Left lobe of liver (tissue), 2 donors: Measurements from ENCODE around the gene EDN3. TPM values are rescaled to one million over a fixed set of nuclear protein-coding genes. Genes with fewer than 3 reads are reported as not detected.

Experiments
- ATAC-seq: fragments of 200-7000 bp; cut with Tn5 transposase; one replicate; pipeline ENCODE4 v1.9.1; 2020; ENCODE audit warnings: mild to moderate bottlenecking, moderate library complexity
- DNase-seq: peaks from one replicate; pipeline ENCODE4 v3.0.0-alpha.2; 2020; ENCODE audit warnings: low spot score
- total RNA-seq: library from RNA; stranded (reverse); gene quantifications from one replicate; pipeline ENCODE4 v1.2.1, GENCODE V29; 2021
- donor health status: DM: no; HTN: no; CAD: no; lungs with moderate emphysema.
- donor health status: DM: no; HTN: yes; CAD: no.

EDN3 gene
- total RNA-seq, 1 donor from 2014 or later: not detected

GRCh38 chr20:59360934-59361333, 60.5 kb downstream of the EDN3 start:
- DNase-seq (no peak), ATAC-seq (no peak)

DNA sequence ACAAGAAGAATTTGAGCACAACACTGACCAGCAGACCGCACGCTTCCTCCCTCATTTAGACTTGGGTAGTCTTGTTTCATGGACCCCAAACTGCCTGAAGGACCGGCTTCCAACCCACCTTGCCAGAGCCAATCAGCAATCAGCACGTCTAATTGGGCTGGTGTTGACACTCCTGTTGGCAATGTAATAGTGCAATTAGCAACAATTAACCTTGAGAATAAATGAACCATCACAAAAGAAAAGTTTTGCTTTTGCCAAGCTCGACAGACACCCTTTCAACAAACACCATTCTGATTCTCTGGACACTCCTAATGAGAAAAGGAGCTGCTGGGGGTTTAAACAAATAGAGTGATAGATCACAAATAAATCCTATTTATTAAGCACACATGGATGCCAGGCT, 61.0 kb downstream of the EDN3 start:
- no peak for ATAC-seq
- no peak for DNase-seq

DNA sequence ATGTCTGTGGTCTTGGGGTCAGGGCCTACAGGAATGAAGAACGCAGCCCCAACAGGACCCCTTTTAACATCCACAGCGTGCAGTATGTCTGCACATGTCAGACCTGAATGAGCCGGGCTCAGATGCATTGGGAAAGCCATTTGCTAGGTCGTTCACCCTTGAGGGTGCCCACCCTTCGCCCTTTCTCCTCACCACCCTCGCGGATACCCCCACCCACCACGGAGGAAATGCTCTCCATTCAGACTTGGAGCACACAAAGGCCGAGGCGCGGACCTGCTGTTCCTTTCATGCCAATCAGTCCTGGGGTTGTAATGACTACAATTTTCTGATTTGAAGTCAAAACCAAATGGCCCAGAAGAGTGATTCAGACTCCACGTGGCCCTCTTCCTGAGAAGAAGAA, 62.7 kb downstream of the EDN3 start:
- no peak for DNase-seq
- no peak for ATAC-seq

GRCh38 chr20:59364611-59365010, 64.2 kb downstream of the EDN3 start:
- ATAC-seq (no peak), DNase-seq (no peak)

DNA sequence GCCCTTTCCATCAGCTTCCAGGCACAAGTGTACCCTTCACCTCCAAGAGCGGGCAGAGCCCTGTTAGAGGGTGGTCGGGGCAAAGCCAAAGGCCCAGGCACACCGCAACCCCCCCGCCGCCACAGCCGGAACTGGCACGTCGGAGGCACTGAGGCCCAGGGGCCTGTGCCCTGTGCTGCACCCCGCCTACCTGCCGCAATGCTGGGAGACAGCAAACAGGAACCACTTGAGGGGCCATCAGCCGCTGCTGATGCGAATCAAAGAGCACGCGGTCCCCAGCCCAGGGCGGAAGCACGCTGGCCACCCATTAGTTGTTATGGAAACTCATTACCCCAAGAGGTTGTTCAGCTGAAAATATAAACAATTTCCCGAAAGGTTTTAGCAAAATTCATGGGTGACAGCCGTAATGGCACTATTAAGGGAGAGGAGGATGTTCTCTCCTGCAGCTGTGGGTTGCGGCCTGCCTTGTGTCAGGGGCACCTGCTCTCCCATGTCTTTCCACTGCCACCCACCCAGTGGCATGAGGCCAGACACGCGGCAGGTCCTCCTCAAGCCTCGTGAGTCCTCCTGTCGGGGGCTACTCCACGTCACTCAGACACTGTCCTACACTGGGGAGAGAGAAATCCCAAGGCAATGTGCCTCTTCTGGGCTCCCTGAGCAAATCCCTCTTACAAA, 65.3 kb downstream of the EDN3 start:
- ATAC-seq (no peak), DNase-seq (no peak)

GRCh38 chr20:59371431-59371830, 71.0 kb downstream of the EDN3 start:
- ATAC-seq (peak; percentile 17), DNase-seq (no peak)

DNA sequence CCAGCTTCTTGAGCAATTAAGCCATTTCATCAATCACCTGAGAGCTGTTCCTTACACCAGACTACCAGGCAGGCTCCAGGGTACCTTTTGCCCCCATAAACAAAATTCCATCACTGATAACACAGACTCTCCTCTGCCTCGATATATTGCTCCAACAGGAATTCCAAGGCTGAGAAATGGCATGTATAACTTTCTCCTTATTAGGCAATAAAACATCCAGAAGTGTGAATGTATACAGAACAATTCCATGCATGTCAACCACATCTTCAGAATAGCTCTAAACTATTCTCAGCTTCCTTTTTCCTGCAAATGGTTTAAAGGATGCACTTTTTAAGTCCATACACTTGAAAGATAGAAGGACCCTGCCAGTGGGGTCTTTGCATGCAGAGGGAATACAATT, 73.8 kb downstream of the EDN3 start:
- no peak for ATAC-seq
- DNase-seq: no peak

DNA sequence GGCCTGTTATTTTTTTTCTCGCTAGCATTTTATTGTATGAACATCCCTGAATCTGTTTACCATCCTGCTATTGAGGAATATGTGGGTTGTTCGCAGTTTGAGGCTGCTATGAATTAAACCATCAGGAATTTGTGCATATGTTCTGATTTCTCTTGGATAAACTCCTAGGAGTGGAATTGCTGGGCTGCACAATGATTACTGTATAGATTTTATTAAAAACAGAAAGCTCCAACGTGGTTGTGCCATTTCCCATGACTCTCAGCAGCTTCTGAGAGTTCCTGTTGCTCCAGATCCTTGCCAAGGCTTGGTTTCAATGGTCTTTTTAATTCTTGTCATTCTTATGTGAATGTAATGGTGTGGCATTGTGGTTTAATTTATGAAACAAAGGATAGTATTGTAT, 75.1 kb downstream of the EDN3 start:
- no peak for ATAC-seq
- no peak for DNase-seq

Other genes with a start within 250 kb of the EDN3 start
- 0.05 TPM for gene ZNF831, start 136.8 kb upstream of the EDN3 start, total RNA-seq